ENCODE results near the gene ERAL1. TPM values are rescaled to one million over a fixed set of nuclear protein-coding genes. Genes with fewer than 3 reads are reported as not detected.
"Not testable (repeated sequence)": the region's sequence is repeated elsewhere in the genome, so short reads cannot be mapped to it uniquely, and the experiment has no call there.

The ERAL1 gene
- total RNA-seq, result 10 to 100 TPM; 22.6 to 24.4 TPM
- long read RNA-seq, donor 1, transcript ERAL1-201 (10 exons, 1,925 nt), result major isoform, 12 of 14 reads
- long read RNA-seq, donor 1, partial matches to known transcripts, result 1 of 14 reads
- long read RNA-seq, donor 1, other reads (novel, unspliced or antisense), result 1 of 14 reads
- long read RNA-seq, donor 2, transcript ERAL1-201 (10 exons, 1,925 nt), result major isoform, 105 of 116 reads
- long read RNA-seq, donor 2, partial matches to known transcripts, result 1 of 116 reads
- long read RNA-seq, donor 2, other reads (novel, unspliced or antisense), result 9 of 116 reads

DNA sequence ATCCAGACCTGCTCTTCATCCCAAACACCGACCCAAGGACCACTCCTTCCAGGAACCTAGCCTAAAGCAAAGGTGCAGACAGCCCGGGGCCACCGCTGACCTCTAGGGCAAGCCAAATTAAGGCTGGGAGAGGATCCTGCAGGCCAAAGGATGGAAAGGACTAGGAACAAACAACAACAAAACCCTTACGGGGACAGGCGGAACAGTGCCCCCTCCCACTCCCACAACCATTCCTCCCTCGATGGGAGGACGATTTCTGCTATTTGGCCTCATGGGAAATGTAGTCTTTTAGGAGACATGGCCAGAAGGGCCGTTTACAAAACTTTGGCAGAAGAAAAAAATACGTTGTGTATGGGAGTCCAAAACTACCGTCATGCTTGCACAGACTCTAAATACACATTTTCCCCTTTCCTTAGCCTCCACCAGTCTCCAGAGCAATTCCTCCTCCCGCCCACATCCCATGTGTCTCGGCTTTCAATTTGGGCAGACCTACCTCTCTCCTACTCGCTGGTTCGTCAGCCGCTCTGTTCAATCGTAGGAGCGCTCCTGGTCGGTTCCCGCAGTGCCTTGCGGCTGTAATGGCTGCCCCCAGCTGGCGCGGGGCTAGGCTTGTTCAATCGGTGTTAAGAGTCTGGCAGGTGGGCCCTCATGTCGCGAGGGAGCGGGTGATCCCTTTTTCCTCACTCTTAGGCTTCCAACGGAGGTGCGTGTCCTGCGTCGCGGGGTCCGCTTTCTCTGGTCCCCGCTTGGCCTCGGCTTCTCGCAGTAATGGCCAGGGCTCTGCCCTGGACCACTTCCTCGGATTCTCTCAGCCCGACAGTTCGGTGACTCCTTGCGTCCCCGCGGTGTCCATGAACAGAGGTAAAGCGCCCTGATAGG lies at the start of gene ERAL1:
ERAL1 (plus strand) TSS at position 560 of the 879 bp plus-strand sequence; CDS start at position 579, 19 bp downstream.
- peak; percentile 95 for DNase-seq (ENCODE audit: low spot score)
- intact Hi-C loops (cut with DNase I), result no loop called here

DNA sequence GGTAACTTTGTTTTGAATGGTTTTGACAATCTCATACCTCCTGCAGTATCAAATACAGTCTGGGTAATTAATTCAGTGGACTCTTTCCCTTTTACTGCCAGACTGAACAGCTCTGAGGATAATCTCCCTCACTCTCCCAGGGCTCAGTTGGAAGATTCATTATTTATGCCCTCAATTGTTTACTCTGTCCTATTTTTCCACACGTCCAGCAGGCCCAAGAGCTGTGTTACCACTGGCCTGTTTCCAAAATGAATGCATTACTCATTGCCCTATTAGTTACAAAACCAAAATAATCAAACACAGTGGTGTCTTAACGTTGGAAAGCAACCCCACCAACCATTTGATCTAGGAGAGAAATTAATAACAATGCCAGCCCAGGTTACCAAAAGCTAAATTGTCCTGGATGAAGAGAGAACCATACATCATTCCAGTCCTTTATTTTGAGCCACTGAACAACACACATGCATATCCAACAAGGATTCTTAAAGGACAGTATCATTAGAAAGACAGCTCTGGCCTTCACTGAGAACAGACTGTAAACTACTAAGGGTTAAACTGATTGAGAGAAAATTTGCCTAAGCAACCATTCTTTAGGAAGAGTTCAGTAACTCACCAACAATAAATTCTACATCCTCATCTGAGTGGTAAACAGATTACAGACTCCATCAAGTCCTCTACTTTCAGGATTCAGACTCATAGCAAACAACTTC lies 46.7 kb upstream of the ERAL1 start:
- DNase-seq (ENCODE audit: low spot score), result no peak
- intact Hi-C loops (cut with DNase I), result loop anchor here in 1 of 2 donors (10.0 kb wide), 1 partner anchor 53 kb away; no protein-coding TSS in a partner anchor

DNA sequence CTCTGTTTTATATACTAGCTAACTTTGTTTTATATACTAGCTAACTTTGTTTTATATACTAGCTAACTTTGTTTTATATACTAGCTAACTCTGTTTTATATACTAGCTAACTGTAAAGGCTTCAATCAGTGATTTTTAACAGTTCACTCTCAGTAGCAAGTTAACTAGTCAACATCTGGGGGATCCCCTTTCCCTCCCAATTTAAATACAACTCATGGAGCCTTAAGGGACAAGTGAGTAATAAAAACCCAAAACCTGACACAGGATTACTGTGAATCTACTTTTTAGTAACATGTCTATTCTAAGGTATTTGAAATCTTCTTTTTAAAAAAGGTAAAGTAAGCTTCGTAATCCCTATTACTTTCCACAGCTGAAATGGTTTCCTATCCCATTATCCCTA lies 44.4 kb upstream of the ERAL1 start:
- intact Hi-C loops (cut with DNase I), result loop anchor here in 1 of 2 donors (5.0 kb wide), 1 partner anchor 48 kb away; no protein-coding TSS in a partner anchor
- DNase-seq (ENCODE audit: low spot score), result no peak

DNA sequence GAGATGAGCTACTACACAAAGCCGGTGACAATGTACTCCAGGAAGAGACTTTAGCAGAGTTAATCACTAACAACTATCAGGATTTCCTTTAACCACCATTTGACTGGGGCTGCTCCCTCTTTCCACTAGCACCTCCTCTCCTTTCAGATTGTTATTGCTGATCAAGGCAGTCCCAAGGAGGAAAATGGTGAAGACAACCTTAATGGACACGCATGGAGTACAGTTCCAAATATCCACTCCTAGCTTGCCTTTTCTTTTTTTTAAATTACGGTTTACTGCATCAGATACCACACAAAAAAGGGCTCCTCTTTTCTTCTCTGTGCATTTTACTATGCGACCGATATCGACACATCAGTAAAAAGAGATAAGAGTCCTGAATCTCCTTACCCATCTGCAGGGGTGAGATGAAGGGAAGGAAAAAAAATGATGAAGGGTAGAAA lies 43.1 kb upstream of the ERAL1 start:
- no peak for DNase-seq (ENCODE audit: low spot score)
- intact Hi-C loops (cut with DNase I), result loop anchor here in 1 of 2 donors (5.0 kb wide), 1 partner anchor 49 kb away; no protein-coding TSS in a partner anchor

DNA sequence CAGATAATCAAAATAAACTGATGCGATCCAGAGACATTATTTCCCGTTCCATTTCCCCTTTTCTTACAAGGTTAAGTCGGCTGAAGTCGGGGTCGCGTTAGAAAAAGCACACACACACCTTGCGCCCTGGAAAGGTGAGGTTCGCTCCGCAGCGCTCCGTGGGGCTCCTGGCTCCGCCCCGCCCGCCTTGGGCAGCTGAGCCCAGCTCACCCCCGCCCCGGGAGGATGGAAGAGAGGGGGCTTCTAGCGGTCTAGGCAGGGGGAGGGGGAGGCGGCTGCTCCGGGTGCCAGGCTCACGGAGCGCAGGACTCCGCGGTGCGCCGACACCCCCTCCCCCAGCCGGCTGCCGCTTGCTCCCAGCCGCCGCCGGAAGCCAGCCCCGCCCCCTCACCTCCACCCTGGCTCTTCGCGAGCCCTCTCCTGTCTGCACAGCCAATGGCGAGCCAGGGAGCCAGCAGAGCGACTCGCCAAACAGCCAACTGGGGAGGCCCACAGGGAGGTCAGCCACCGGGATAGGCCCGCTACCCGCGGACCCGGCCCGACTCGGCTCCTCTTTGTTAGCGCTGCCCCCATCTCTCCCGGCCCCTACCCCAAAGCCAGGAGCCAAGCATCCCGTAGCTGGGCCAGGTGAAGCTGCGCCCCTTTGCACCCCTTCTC lies 42.6 kb upstream of the ERAL1 start:
- peak; percentile 99 for DNase-seq (ENCODE audit: low spot score)
- intact Hi-C loops (cut with DNase I), result loop anchor here in 1 of 2 donors (5.0 kb wide), 1 partner anchor 50 kb away; no protein-coding TSS in a partner anchor

DNA sequence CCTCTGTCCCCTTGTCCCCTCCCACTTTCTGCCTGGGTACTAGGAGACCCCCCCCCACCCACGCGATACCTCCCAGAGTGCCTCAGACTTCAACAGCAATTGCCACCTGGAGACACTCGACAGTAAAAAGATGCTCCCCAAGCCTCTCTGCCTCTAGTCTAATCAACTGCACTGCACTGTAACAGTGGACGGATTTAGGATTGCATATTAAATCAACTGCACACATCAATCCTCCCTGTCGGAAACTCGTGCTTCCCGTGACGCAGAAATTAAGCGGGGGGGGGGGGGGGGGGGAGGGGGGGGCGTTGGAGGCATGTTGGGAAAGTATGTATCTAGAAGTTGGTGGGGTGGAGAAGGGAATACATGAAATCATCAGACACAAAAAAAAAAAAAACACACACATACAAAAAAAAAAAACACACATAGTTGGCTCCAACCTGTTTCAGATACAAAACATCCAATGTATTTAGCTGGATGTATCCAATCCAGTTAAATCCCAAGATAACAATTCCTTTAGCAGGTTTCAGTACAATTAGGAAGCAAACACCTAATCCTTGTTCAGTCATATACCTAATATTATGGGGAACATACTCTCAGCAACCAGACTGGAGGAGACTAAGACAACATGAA lies 42.0 kb upstream of the ERAL1 start:
- intact Hi-C loops (cut with DNase I), result loop anchor here in 1 of 2 donors (5.0 kb wide), 1 partner anchor 51 kb away; no protein-coding TSS in a partner anchor

DNA sequence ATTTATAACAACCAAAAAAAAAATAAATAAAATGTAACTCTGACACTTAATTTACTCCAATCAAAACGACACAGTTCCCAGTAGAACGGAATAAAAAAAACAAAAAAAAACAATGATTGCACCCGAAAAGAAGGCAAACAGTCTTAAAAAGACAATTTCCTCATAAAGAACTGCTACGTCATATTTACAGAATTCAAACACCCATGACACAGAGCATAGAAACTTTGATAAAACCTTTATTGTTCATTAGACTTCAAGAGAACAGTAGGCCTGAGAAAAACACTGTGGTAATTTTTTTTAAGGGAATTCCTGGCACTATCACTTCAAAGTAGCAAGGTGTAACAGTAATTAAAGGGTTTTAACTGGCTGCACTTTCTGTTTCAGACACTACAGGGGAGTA lies 38.3 kb upstream of the ERAL1 start:
- no peak for DNase-seq (ENCODE audit: low spot score)
- intact Hi-C loops (cut with DNase I), result no loop called here

More for the DNA sequence above, 42.0 kb upstream of the ERAL1 start:
- DNase-seq (ENCODE audit: low spot score), result no peak

DNA sequence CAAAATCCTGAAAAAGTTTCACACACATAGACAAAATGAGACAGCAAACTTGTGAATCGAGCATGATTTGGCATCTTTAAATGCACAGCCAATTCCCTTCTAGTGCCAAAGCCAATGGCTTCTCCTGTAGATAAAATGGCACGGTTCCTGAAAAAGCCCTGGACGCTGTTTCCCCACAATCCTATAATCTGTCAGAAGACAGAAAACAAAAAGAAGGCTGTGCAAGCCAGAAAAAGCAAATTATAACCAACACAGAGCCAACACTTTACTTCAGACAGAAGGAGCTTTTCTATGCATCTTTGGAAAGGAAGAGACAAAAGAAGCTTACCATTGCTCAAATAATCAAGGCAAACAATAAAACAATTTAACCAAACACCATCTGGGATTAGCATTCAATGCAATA lies 36.0 kb upstream of the ERAL1 start:
- no peak for DNase-seq (ENCODE audit: low spot score)

DNA sequence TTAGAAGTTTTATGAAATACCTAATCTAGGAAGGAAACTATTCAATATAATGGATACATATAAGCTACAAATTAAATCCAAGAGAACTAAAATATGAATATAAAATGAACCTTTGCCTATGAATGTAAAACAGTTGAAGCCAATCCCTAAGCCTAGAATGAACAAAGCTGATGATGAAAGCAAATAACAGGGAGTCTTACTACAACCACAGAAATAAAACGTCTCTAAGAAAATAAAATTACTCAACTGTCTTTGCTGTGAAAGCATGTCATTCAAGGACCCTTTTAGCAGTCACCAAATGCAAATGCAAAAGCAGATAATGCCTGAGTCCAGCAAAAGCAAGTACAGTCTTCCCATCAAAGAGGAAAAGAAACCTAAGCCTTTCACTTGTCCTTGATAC lies 35.2 kb upstream of the ERAL1 start:
- intact Hi-C loops (cut with DNase I), result no loop called here
- no peak for DNase-seq (ENCODE audit: low spot score)

More for the DNA sequence above, 36.0 kb upstream of the ERAL1 start:
- intact Hi-C loops (cut with DNase I), result no loop called here

DNA sequence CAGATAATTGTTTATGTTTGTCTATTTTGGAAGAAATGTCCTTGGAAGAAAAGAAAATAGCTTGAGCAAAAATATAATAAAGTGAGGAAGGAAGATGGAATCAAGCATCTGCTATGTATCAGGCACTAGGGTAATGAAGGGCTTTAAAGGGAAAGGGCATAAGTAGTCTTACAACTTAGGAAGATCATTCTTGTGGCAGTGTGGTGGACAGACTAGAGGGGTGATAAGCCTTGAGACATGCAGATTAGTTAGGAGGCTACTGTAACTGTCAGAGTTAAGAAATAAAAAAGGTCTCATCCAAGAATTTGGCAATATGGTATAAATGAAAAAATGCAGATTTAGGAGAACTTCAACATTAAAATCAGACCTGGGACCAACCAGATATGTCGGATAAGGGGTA lies 27.1 kb upstream of the ERAL1 start:
- intact Hi-C loops (cut with DNase I), result no loop called here
- DNase-seq (ENCODE audit: low spot score), result no peak

DNA sequence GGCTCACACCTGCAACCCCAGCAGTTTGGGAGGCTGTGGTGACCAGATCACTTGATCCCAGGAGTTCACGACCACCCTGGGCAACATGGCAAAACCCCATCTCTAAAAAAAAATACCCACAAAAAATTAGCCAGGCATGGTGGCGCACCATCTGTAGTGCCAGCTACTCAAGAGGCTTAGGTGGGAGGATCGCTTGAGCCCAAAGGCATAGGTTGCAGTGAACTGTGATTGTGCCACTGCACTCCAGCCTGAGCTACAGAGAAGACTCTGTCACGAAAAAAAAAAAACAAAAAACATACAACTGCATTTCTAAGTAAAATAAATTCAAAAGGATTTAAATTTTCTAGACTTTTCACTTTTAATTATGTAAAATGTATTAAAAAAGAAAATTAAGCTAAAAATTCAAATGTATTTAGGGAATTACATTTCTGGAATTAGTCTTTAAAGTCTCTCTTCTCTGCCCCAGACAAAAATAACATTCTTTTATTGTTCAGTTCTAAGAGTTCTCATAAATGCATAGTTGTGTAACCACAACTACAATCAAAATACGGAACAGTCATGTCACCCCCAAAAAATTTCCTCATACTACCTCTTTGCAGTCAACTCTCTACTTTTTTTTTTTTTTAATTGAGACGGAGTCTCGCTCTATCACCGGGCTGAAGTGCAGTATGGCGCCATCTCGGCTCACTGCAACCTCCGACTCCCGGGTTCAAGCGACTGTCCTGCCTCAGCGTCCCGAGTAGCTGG lies 26.3 kb upstream of the ERAL1 start:
- intact Hi-C loops (cut with DNase I), result no loop called here
- no peak for DNase-seq (ENCODE audit: low spot score)

DNA sequence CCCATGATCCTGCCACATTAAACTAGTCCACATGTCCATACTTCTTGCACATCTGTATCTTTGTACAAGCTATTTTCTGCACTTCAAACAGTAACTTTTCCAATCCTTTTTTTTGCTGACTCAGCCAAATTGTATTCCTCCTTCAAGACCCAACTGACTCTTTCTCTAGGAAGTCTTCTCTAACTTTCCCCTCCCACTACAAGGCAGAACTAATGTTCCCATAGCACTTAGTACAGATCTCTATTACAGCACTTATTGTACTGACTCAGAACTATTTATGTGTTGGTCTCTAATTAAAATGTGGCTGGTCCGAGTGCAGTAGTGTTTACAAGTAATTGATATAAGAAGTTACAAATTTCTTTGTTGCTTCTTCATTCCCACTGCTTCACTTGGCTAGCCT lies 20.4 kb upstream of the ERAL1 start:
- DNase-seq (ENCODE audit: low spot score), result no peak
- intact Hi-C loops (cut with DNase I), result no loop called here

DNA sequence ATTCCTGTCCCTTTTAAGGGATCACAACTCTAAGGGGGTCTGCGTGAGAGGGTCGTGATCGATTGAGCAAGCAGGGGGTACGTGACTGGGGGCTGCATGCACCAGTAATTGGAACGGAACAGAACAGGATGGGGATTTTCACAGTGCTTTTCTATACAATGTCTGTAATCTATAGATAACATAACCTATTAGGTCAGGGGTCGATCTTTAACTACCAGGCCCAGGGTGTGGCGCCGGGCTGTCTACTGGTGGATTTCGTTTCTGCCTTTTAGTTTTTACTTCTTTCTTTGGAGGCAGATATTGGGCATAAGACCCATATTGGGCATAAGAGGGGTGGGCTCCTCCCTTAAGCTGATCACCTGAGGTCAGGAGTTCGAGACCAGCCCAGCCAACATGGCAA lies 18.3 kb upstream of the ERAL1 start:
- DNase-seq (ENCODE audit: low spot score); intact Hi-C loops (cut with DNase I): not testable (repeated sequence)

DNA sequence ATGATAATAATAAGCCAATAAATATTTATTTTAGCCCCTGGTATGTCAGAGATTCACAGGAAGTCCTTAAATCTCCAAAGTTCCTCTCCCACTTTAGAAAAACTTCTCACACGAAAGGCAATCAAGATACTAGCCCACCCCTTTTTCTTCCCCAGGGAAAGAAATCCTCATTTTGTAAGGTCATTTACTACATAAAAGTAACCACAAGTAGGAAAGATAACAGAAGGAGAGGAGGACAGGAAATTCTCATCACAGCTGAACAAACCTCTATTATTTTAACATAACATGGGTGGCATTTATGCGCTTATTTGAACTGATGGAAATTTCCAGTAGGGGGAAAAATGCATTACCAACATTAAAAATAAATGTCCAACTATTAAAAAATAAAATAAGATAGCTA lies 15.6 kb upstream of the ERAL1 start:
- intact Hi-C loops (cut with DNase I), result no loop called here

DNA sequence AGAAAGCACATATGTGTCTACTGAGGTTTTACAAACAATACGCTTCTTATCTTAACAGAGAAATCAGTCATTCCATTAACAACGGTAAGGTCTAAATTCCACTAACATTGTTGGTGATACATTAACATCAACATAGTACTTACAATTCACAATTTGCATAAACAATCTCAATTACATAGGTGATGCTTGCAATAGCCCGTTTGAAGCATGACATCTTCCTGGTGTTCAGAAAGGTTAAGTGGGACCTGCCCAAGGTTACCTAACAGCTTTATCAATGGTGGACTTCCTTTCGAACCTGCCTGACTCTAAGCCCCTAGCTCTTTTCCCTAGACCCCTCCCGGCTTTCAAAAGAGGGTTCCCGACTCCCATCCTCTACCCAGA lies 12.9 kb upstream of the ERAL1 start:
- no peak for DNase-seq (ENCODE audit: low spot score)
- intact Hi-C loops (cut with DNase I), result loop anchor here in 1 of 2 donors (10.0 kb wide), 1 partner anchor 77 kb away; no protein-coding TSS in a partner anchor

More for the DNA sequence above, 15.6 kb upstream of the ERAL1 start:
- no peak for DNase-seq (ENCODE audit: low spot score)

DNA sequence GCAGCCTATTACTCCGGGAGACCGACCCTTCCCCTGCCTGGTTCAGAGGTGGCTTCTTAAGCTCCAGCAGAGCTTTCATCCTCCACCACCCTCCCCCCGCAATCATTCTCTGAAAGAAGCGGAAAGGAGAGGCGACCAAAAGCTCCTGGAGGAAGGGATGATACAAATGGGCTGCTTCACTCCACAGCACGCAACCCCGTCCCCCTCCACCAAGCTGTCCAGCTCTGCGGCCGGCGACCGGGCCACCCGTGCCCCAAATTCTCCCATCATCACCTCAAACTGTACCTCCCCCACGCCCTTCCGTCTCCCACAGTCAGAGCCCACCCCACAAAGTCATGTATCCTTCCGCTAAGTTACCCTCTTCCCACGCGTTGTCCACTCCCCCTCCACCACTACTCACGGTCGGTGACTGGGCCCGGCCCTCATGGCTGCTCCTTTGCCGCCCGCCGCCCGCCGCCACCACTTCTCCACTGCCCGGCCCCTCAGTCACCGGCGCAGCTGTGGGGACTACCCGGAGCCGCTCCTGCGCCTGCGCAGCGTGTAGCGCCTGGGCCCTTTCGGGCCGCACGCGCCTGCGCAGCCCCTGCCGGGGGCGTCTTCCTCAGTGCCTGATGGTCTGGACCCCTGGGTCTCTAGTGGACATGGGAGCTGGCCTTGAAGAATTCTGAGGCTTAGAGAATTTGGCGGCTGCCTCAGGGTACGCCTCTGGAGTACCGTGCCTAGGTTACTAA lies 12.4 kb upstream of the ERAL1 start, which contains the start of gene FAM222B:
FAM222B (minus strand) TSS at position 509 of the 731 bp plus-strand sequence. CDS start 76,123 bp downstream, outside the sequence.
- intact Hi-C loops (cut with DNase I), result loop anchor here in 1 of 2 donors (10.0 kb wide), 1 partner anchor 78 kb away; no protein-coding TSS in a partner anchor

DNA sequence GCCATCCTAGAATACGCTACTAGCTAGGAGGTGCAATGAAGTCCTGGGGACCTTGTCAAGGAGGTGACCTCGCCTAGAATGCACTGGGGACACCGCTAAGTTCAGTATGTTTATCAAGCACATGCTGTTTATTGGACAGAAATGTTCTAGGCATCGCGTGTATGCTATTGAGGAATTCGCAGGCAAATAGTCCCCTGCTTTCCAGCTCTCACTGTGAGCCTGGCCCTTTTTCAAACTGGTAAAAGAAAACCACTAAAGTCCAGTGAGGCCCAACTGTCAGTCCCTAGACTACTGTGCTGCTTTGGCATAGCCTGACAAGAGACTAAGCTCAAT lies 11.0 kb upstream of the ERAL1 start:
- intact Hi-C loops (cut with DNase I), result loop anchor here in 1 of 2 donors (10.0 kb wide), 1 partner anchor 79 kb away; no protein-coding TSS in a partner anchor
- DNase-seq (ENCODE audit: low spot score), result peak; percentile 28

More for the DNA sequence above, 12.4 kb upstream of the ERAL1 start, which contains the start of gene FAM222B:
- peak; percentile 96 for DNase-seq (ENCODE audit: low spot score)
